Activated CD8-positive, alpha-beta memory T cell treated with anti-CD3 and anti-CD28 coated beads for 36 hours (primary cell): ENCODE data around the gene OR1S2. TPM values are rescaled to one million over a fixed set of nuclear protein-coding genes. Genes with fewer than 3 reads are reported as not detected.
"Not testable (repeated sequence)": the region's sequence is repeated elsewhere in the genome, so short reads cannot be mapped to it uniquely, and the experiment has no call there.

Experiments
- CTCF ChIA-PET: fragments of 350-600 bp; sonication (Branson Sonifier 250); formaldehyde crosslinking; loops from one replicate; lab custom pipeline; 2021; ENCODE audit warnings: antibody characterized with exemption; lab: Charles Lee
- POLR2A ChIA-PET: fragments of 350-600 bp; sonication (Branson Sonifier 250); formaldehyde crosslinking; loops from one replicate; lab custom pipeline; 2021; ENCODE audit warnings: antibody characterized with exemption; lab: Charles Lee
- total RNA-seq, 2 experiments: library from RNA; stranded (reverse); gene quantifications; one replicate each; pipeline ENCODE4 v1.2.3, GENCODE V29; 2021

OR1S2 gene, protein sequence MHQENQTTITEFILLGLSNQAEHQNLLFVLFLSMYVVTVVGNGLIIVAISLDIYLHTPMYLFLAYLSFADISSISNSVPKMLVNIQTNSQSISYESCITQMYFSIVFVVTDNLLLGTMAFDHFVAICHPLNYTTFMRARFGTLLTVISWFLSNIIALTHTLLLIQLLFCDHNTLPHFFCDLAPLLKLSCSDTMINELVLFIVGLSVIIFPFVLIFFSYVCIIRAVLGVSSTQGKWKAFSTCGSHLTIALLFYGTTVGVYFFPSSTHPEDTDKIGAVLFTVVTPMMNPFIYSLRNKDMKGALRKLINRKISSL
- total RNA-seq, result not detected

DNA sequence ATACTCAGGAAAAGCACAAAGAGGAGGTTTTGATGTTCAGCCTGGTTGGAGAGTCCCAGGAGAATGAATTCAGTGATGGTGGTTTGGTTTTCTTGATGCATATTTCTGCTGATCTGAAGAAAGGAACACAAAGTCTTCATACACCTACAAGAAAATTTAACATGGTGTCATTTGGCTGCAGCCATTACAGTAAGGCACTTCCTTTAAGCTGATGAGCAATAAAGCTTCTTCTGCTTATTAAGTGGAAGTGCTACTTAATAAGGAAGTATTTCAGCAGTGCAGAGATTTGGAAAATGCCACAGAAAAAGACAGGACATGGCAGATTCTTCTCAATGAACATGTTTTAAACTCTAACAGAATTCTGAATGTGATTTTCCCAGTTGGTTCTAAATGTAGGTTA lies at the start of gene OR1S2:
Gene OR1S2, minus strand, starts transcription at position 101 of the 400 bp plus-strand sequence. Its CDS starts 0 bp downstream, at position 101.
- ChIA-PET CTCF (no interaction called here), POLR2A (no interaction called here)

DNA sequence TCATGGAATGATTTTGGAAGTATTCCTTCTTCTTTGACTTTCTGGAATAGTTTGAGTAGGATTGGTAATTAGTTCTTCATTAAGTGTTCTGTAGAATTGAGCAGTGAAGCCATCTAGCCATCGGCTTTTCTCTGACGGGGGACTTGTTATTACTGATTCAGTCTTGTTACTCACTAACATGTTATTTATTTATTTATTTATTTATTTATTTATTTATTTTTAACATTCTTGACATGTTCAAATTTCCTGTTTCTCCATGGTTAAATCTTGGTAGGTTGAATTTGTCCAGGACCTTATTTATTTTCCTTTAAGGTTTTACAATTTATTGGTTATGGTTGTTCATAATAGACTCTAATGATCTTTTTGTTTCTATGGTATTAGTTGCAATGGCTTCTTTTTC lies 40.0 kb upstream of the OR1S2 start:
- CTCF ChIA-PET, result no interaction called here
- POLR2A ChIA-PET, result no interaction called here

DNA sequence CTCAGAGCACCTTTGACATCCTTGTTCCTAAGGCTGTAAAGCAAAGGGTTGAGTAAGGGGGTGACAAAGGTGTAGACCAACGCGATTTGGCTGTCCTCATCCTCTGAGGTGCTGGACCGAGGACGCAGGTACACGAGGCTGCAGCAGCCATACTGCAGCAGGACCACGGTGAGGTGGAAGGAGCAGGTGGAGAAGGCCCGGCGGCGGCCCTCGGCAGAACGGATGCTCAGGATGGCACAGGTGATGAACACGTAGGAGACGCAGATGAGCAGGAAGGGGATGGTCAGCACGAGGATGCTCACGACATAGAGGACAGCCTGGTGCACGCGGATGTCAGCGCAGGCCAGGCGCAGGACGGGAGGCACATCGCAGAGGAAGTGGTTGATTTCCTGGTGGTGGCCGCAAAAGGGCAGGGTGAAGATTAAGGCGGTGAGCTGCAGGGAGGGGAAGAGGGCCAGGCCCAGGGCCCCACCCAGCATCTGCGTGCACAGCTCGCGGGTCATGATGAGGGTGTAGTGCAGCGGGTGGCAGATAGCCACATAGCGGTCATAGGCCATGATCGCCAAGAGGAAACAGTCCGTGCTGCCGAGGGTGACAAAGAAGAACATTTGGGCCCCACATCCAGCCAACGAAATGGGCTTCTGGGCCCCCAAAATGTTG lies 24.1 kb upstream of the OR1S2 start:
- ChIA-PET CTCF (no interaction called here), POLR2A (no interaction called here)

DNA sequence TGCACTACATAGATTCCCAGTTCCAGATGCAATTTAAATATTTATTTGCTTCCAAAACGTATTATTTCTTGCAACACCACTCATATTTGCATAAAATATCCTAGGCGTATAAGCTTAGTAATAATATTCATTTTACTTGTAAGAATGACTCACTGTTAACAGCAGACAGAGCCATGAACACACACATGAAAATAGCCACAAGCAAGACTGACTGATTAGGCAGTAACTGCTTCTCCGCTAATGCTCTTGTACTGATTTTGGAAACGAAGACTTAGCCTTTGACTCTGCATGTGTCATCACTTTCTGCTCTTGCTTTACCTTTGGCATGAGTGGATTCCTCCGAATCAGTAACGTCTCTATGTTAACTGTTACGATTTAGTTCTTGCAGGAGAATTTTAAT lies 18.8 kb upstream of the OR1S2 start:
- ChIA-PET POLR2A (no interaction called here), CTCF (no interaction called here)

DNA sequence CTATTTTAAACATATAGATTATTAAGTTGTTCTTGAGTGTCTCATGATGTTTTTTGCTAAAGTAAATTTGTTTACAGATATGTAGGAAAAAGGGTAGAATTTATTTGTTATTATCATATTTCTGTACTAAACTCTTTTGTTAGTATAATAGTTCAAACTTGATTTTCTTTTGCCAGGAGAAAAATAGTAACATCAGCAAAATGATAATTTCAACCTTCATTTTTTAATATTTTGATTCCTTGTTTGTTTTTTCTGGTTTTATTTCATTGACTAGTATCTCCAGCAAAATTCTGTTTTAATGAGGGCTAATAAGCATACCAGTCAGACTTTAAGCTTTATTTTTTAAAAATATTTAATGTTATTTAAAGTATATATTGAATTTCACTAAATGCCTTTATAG lies 12.5 kb upstream of the OR1S2 start:
- ChIA-PET CTCF (no interaction called here), POLR2A (no interaction called here)

DNA sequence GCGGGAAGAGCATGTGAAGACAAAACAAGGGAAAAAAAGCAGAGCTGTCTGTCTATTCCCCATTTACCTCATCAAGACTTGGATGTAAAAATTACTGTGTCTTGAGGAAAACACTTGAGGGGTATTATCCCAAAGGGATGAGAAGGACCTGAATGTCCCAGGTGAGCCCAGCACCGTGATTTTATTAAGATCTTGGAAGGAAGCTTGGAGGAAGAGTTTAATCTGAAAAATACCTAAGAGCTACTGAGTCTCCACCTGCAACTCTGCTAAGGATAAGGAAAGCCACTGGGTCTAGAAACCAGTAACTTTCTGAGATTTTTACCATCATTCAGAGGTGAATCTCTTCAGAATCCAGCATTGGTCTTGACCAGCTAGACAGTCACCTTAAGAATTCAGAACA lies 8.5 kb upstream of the OR1S2 start, which contains the start of gene OR1S1:
Gene OR1S1, plus strand, starts transcription at position 301 of the 400 bp plus-strand sequence.
- CTCF ChIA-PET, POLR2A ChIA-PET: not testable (repeated sequence)

DNA sequence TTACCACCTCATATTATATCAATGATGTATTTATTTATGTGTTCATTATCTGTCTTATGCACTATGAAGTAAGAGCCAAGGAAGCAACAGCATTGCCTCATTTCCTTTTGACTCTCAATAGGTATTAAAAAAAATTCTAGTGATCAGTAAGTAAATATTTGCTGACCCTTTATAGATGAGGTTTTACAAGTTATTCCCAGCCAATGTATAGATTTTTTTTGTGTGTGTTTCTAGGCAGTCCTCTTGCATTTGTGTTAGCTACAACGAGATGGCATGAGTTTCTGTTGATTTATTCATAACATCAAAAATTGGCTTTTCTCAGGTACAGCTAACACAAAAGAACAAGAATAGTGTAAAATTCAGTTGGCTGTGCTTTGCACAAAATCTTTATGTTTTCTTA lies 4.7 kb downstream of the OR1S2 start:
- CTCF ChIA-PET, result no interaction called here
- POLR2A ChIA-PET, result no interaction called here

DNA sequence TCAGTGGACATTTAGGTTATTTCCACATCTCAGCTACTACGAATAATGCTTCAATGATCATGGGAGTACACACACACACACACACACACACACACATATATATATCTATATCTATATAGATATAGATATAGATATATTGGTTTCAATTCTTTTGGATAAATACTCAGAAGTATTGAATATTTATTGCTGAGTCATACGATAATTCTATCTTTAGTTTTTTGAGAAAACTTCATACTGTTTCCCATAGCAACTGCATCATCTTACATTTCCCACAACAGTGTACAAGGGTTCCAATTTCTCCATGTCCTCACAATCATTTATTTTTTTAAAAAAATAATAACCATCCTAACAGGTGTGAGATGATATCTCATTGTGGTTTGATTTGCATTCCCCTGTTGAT lies 8.0 kb downstream of the OR1S2 start:
- CTCF ChIA-PET, result no interaction called here
- POLR2A ChIA-PET, result no interaction called here

DNA sequence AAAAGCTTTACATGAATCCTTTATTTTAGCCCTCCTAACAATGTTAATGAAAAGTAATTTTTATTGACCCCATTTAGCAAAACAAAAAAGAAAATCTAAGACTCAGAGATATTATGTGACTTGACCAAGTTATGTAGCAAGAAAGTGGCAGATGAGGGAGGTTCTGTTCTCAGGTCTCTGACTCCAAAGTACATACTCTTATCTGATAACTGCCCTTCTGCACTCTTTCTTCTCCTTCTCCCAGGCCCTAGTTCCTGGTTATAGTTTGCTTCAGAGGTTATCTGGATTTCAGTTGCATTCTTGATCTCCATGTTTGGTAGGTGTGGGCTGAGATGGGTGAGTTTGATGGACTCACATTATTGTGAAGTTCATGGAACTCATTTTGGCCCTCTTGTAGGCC lies 10.6 kb downstream of the OR1S2 start:
- ChIA-PET POLR2A (no interaction called here), CTCF (no interaction called here)

DNA sequence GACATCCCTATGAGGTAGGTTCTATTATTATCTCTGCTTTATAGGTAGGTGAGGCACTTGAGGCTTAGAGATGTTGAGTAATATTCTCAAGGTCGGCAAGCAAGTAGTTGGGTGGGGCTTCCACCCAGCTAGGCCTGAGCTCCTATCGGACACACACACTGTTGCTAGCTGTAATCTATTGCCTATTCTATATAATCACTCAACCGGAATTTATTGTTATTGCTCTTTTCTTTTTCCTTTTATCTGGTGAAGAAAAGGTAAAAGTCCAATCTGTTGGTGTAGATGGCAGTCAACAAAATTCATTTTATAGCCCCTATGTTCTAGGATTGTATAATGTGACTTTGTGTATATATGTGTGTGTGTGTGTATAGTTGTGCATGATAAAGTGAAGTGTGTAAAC lies 11.7 kb downstream of the OR1S2 start:
- CTCF ChIA-PET, result no interaction called here
- POLR2A ChIA-PET, result no interaction called here

DNA sequence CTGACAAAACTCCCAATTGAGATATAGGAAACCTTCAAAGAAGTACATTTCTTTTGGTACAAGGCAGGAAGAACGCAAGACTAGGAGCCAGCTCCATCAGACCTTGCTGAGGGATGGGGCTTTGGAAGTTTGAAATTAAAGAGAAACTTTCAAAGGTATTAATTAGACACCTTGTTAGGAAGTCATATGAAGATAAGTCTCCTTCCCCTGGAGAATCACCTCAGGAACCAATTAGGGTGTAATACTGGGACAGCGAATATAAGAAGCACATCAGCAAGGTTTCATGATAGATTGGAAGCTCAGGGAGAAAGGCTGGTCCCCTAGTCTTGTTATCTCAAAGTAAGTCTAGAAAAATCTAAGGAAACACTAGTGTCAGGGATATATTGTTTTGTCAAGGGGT lies 15.2 kb downstream of the OR1S2 start, which contains the start of gene OR9Q2:
Gene OR9Q2, plus strand, starts transcription at position 301 of the 400 bp plus-strand sequence. CDS start 1,421 bp downstream, outside the sequence.
- POLR2A ChIA-PET, result no interaction called here
- CTCF ChIA-PET, result no interaction called here

DNA sequence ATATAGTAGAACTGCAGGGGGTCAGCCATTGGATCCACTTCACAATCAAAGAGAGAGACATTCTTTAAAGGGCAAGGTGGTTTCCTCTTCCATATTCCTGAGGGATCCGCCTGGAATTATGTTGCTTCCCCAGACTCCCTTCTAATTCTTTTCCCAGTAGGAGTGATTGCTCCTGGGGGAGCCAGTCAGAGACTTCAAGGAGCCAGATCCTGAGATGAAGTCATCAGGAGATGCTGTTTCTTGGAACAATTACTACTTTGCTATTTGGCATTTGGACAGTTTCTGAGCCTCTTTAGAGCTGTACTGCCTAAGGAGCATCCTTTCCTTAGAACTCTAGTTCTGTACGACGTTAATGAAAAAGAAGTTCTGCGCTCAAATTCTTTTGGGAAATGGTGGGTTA lies 17.0 kb downstream of the OR1S2 start:
- ChIA-PET POLR2A (no interaction called here), CTCF (no interaction called here)

DNA sequence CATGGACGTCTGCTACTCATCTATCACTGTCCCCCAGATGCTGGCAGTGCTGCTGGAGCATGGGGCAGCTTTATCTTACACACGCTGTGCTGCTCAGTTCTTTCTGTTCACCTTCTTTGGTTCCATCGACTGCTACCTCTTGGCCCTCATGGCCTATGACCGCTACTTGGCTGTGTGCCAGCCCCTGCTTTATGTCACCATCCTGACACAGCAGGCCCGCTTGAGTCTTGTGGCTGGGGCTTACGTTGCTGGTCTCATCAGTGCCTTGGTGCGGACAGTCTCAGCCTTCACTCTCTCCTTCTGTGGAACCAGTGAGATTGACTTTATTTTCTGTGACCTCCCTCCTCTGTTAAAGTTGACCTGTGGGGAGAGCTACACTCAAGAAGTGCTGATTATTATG lies 24.3 kb downstream of the OR1S2 start:
- CTCF ChIA-PET, result interaction anchor here (0.6 kb wide), 1 partner anchor 1634 kb away, joined by 4 read pairs; no protein-coding TSS in a partner anchor
- POLR2A ChIA-PET, result no interaction called here

DNA sequence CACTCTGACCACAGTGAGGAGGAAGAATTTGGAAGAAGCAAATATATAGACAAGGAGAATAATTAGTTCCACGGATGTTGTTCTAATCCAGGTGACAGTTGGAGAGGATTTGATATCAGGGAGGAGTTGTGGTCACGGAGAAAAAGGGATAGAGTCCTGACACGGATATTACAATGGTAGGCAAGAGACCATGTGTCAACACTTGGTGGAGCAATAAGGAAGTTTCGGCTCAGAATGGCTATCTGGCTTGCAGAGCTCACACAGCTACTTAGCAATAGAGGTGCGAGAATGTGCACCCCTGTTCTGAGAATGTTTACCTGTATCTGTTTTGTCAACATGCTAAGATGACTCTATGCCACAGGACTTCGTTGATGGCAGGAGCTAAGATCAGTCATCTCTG lies 25.5 kb downstream of the OR1S2 start:
- ChIA-PET CTCF (no interaction called here), POLR2A (no interaction called here)

DNA sequence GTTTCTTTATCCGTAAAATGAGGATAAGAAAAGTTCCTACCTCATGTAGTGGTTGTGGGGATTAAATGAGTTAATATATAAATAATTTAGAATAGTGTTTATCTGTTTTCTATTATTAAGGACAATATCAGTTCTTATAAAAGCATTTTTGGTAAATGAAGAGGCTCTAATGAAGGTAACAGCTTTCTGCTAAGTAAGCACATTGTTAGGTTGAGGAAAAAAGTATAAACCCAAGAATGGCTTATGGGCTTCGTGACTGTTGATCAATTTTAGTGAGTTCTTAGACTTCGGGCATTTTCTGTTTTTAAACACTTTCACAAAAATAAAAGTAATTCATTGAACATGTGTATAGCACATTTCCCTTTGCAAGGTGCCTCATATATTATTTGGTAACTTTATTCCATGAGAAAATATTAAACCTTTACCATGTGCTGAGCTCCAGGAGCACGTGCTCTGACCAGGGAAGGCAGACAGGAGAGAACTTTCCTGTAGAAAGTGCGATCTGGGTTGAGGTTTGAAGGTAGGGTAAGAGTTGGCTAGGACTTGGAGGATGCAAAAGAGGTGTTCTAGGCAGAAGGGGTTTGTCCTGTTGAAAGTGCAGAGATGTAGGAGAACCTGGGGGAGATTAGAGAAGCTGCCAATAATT lies 26.4 kb downstream of the OR1S2 start:
- CTCF ChIA-PET, result no interaction called here
- POLR2A ChIA-PET, result no interaction called here

DNA sequence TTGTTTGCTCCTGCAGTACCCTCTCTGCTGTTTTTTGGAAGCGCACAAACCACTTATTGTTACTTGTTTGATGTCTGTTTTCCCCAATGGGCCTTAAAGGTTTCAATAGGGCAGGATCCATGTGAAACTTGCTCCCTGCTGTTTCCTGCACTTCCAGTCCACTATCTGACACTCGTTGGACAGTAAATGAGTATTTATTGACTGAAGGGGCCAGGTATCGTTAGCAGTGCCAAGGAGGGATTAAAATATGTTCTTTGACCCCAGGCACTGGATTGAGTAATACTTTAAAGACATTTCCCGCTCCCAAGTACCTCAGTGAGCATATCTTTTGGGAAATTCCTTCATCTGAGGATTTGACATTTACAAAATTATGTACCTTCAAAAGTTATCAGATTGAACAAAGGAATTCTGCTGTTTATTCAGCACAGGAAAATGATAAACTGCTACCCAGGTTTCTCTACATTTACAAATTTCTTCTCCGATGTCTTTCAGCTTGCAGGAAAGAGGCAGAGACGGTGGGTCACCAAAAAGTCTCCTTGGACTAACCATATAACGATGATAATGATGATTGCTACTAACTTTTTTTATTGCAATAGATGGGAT lies 38.3 kb downstream of the OR1S2 start:
- POLR2A ChIA-PET, result no interaction called here
- CTCF ChIA-PET, result no interaction called here

DNA sequence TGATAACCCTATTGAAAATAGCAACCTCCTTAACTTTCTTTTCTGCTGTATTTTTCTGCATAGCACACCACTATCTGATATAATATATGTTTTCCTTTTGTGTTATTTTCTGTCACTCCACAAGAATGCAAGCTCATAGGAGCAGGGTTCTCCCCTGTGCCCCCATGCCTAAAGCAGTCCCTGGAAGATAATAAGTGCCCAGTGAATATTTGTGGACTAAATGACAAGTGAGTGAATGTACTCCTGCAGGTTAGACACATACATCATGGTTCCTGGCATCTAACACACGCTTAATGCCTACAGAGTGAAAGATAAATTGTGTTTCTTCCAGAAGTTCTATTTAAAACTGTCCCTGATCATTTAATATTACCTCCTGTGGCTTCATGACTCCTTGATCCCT lies 39.0 kb downstream of the OR1S2 start:
- POLR2A ChIA-PET, result no interaction called here
- CTCF ChIA-PET, result no interaction called here

DNA sequence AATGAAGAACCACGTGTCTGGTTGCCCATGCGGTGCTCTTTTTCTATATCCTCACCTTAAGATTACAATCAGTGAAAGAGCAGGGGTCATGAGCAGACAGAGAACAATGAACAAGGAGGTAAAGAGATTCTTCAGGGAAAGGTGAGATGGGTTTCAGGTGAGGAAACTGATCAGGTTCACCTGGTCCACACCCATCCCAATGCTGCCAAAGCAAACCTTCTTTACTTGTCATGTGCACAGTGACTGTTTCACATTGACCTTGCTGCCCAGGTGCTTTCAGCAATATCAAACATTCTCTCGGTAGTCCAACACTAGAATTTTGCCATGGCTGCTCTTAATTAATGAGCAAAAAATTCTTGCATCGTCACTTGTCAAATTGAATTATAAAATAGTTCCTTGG lies 39.6 kb downstream of the OR1S2 start:
- POLR2A ChIA-PET, result no interaction called here
- CTCF ChIA-PET, result no interaction called here
